K562 (cell line): ENCODE measurements around the gene NAV2. TPM values are rescaled to one million over a fixed set of nuclear protein-coding genes. Genes with fewer than 3 reads are reported as not detected.

Source experiments
- ATAC-seq: fragments of 200-7000 bp; cut with Tn5 transposase; 3 replicates; pipeline ENCODE4 v1.9.1; 2020; ENCODE audit warnings: moderate library complexity
- BruUV-seq: library from RNA; stranded (reverse); fragments of 400-500 nt; replicated peaks from 2 replicates; lab custom pipeline; 2021; lab: Mats Ljungman, UMichigan
- CTCF ChIA-PET: fragments of 300-600 bp; formaldehyde crosslinking; extraction: SDS; loops from one replicate; lab custom pipeline; 2021; ENCODE audit warnings: low intra/inter-chr PET ratio; lab: Yijun Ruan, JAX
- POLR2A ChIA-PET: fragments of 300-600, 350-650 bp; sonication (Branson Sonifier 250); formaldehyde crosslinking; extraction: SDS; loops from one replicate; lab custom pipeline; 2021; ENCODE audit warnings: antibody characterized with exemption, inconsistent platforms; lab: Yijun Ruan, JAX
- DNase-seq, 4 experiments: peaks; one replicate each; pipeline versions ENCODE4 v3.0.0 to v3.0.0-alpha.2; 2011 to 2018; ENCODE audit warnings: low spot score in 3 of 4, mixed read lengths in 3 of 4; ENCODE audit errors: extremely low read depth in 1 of 4
- FAIRE-seq: peaks from 2 replicates; lab custom pipeline; 2011; peaks lifted over from hg19 to GRCh38; lab: Jason Lieb, UNC
- H2AFZ ChIP-seq: 2 replicates; pipeline ENCODE4 v1.6.0; 2011; ENCODE audit warnings: low read depth, low read length, control low read depth, inconsistent platforms
- H3K27ac ChIP-seq: fragments of 200-600 bp; 3 replicates; pipeline ENCODE4 v1.8.0; 2011; ENCODE audit warnings: low read depth, mild to moderate bottlenecking, control low read depth, inconsistent platforms, low read length, moderate library complexity, mixed read lengths; ENCODE audit errors: extremely low read depth
- H3K27me3 ChIP-seq, 2 experiments: fragments of 300-600 bp in 1 of 2; 2 replicates in 1 of 2; 3 replicates in 1 of 2; pipeline versions ENCODE4 v1.6.0 to v1.8.0; 2011; ENCODE audit warnings: inconsistent platforms in 2 of 2, low read length in 2 of 2, mild to moderate bottlenecking in 1 of 2, mixed read lengths in 1 of 2, moderate library complexity in 1 of 2; ENCODE audit not compliant: control insufficient read depth in 2 of 2, insufficient read depth in 2 of 2
- H3K36me3 ChIP-seq: fragments of 300-600 bp; 3 replicates; pipeline ENCODE4 v1.8.0; 2011; ENCODE audit warnings: mild to moderate bottlenecking, low read length, inconsistent platforms; ENCODE audit not compliant: control insufficient read depth, insufficient read depth
- H3K4me1 ChIP-seq, 2 experiments: fragments of 200-600 bp in 1 of 2; replicated peaks in 1 of 2; 2 replicates in 1 of 2; 3 replicates in 1 of 2; pipeline versions ENCODE4 v1.5.1 to v1.8.0; 2011; ENCODE audit warnings: inconsistent platforms in 2 of 2, low read length in 2 of 2, mild to moderate bottlenecking in 1 of 2, mixed read lengths in 1 of 2, moderate library complexity in 1 of 2; ENCODE audit not compliant: control insufficient read depth in 2 of 2, insufficient read depth in 2 of 2
- H3K4me2 ChIP-seq: 2 replicates; pipeline ENCODE4 v1.6.1; 2011; ENCODE audit warnings: low read length, control low read depth, inconsistent platforms, mixed read lengths; ENCODE audit not compliant: insufficient read depth
- H3K4me3 ChIP-seq: fragments of 200-600 bp; sonication (generic), shearing (Covaris generic); 2 replicates; pipeline ENCODE4 v1.5.1; 2016; ENCODE audit warnings: control low read depth, inconsistent platforms
- H3K79me2 ChIP-seq: fragments of 200-600 bp; 3 replicates; pipeline ENCODE4 v1.8.0; 2011; ENCODE audit warnings: low read length, inconsistent platforms; ENCODE audit not compliant: control insufficient read depth, insufficient read depth
- H3K9ac ChIP-seq, 2 experiments: 2 replicates each; pipeline versions ENCODE4 v1.6.0 to v1.6.1; 2011; ENCODE audit warnings: low read depth in 2 of 2, low read length in 2 of 2, control low read depth in 1 of 2, inconsistent platforms in 1 of 2, mild to moderate bottlenecking in 1 of 2, mixed read lengths in 1 of 2; ENCODE audit not compliant: insufficient read depth in 1 of 2
- H3K9me1 ChIP-seq: one replicate; pipeline ENCODE4 v1.6.0; 2011; ENCODE audit warnings: inconsistent platforms, mild to moderate bottlenecking, low read length, moderate library complexity; ENCODE audit not compliant: control insufficient read depth, insufficient read depth
- H3K9me3 ChIP-seq: replicated peaks from 2 replicates; pipeline ENCODE4 v1.5.1; 2011; ENCODE audit warnings: low read depth, low read length, inconsistent platforms; ENCODE audit not compliant: control insufficient read depth, insufficient read depth
- H4K20me1 ChIP-seq: replicated peaks from 2 replicates; pipeline ENCODE4 v1.6.1; 2011; ENCODE audit warnings: low read length, inconsistent platforms, mixed read lengths; ENCODE audit not compliant: control insufficient read depth, insufficient read depth
- CBFA2T3 ChIP-seq: fragments of 450-650 bp; IDR thresholded peaks from 2 replicates; pipeline ENCODE4 v1.6.1; 2017
- CEBPZ ChIP-seq: fragments of 150-350 bp; IDR thresholded peaks from 2 replicates; pipeline ENCODE4 v1.6.1; 2014; ENCODE audit warnings: low read depth, mild to moderate bottlenecking, low read length, borderline replicate concordance
- IRF2 ChIP-seq: sonication (generic); formaldehyde crosslinking; IDR thresholded peaks from 2 replicates; pipeline ENCODE4 v1.8.1; 2022; ENCODE audit warnings: mild to moderate bottlenecking, missing genetic modification reagents
- KLF1 ChIP-seq: fragments of 450-650 bp; IDR thresholded peaks from 2 replicates; pipeline ENCODE4 v1.6.1; 2016; ENCODE audit warnings: missing genetic modification characterization, missing compliant biosample characterization
- KLF10 ChIP-seq: fragments of 250-450 bp; sonication (Bioruptor Pico); IDR thresholded peaks from 2 replicates; pipeline ENCODE4 v1.6.1; 2021; ENCODE audit warnings: matching md5 sums
- MTF1 ChIP-seq: fragments of 250-450 bp; sonication (Bioruptor Pico); IDR thresholded peaks from 2 replicates; pipeline ENCODE4 v1.9.0; 2021; ENCODE audit warnings: moderate library complexity, mild to moderate bottlenecking, inconsistent platforms, borderline replicate concordance
- MYNN ChIP-seq, 2 experiments: sonication (generic); formaldehyde crosslinking in 1 of 2; IDR thresholded peaks; 2 replicates each; pipeline versions ENCODE4 v1.5.0 to v1.6.1; 2016 to 2020; ENCODE audit warnings: antibody characterized with exemption in 1 of 2, missing genetic modification reagents in 1 of 2
- SETDB1 ChIP-seq: IDR thresholded peaks from one replicate; pipeline ENCODE4 v1.6.1; 2012; ENCODE audit warnings: low read length, control low read depth, inconsistent platforms
- SREBF1 ChIP-seq: fragments of 150-350 bp; IDR thresholded peaks from 2 replicates; pipeline ENCODE4 v1.6.1; 2014; ENCODE audit warnings: antibody characterized with exemption, low read depth, low read length, borderline replicate concordance
- STAG1 ChIP-seq: sonication (generic); formaldehyde crosslinking; IDR thresholded peaks from 2 replicates; pipeline ENCODE4 v1.5.0; 2020; ENCODE audit warnings: missing genetic modification reagents, borderline replicate concordance
- TRIM25 ChIP-seq: fragments of 450-650 bp; IDR thresholded peaks from 2 replicates; pipeline ENCODE4 v1.7.0; 2016; ENCODE audit warnings: borderline replicate concordance
- XRCC3 ChIP-seq: fragments of 450-650 bp; IDR thresholded peaks from 2 replicates; pipeline ENCODE4 v1.6.1; 2017; ENCODE audit warnings: mild to moderate bottlenecking, moderate library complexity
- ZKSCAN3 ChIP-seq: fragments of 250-450 bp; sonication (Bioruptor Pico); IDR thresholded peaks from 2 replicates; pipeline ENCODE4 v1.4.0; 2020
- ZNF695 ChIP-seq: fragments of 450-650 bp; formaldehyde crosslinking; IDR thresholded peaks from 2 replicates; pipeline ENCODE4 v1.4.0; 2020; ENCODE audit warnings: mild to moderate bottlenecking, moderate library complexity
- WGBS: fragments of 100-300 bp; shearing (Covaris generic); methylation state at CpG from one replicate; pipeline ENCODE4 v1.1.6; 2016; ENCODE audit warnings: low coverage, mixed read lengths; ENCODE audit not compliant: insufficient coverage; ENCODE audit errors: missing lambda C conversion rate; 5-methylcytosine and 5-hydroxymethylcytosine counted together
- in situ Hi-C: fragments of 300-500 bp; cut with MboI; formaldehyde crosslinking; loops from 4 replicates; pipeline ENCODE4 v1.15.0; 2018; ENCODE audit warnings: inconsistent platforms, mixed read lengths
- intact Hi-C: fragments of 100-400 bp; cut with micrococcal nuclease; formaldehyde crosslinking; loops from 2 replicates; pipeline ENCODE4 v1.14.2; 2022
- polyA plus RNA-seq, 8 experiments: library from polyadenylated mRNA; depleted of rRNA in 4 of 8; stranded (reverse) in 5 of 8; unstranded in 3 of 8; fragments of >200 nt; fragmentation: Nextera tagmentation in 2 of 8; fragmentation: Illumina TruSeq in 1 of 8; extraction: Ambion mirVana in 2 of 8; extraction: Trizol in 1 of 8; gene quantifications; 2 replicates each; pipeline versions ENCODE4 v1.2.1 to v1.2.3, GENCODE V29; 2011 to 2014; ENCODE audit warnings: inconsistent platforms in 1 of 8, missing spikeins in 1 of 8
- total RNA-seq, 7 experiments: library from RNA; depleted of rRNA in 6 of 7; stranded (reverse); fragments of >200 nt in 6 of 7; fragmentation: Illumina TruSeq in 2 of 7; extraction: Trizol in 2 of 7; gene quantifications; 2 replicates each; pipeline versions ENCODE4 v1.2.1 to v1.2.3, GENCODE V29; 2011 to 2021; ENCODE audit warnings: low replicate concordance in 1 of 7
- TF ChIP-seq, protein P1 (sequence below): sonication (generic); formaldehyde crosslinking; IDR thresholded peaks from 2 replicates; pipeline ENCODE4 v1.8.0; 2022; ENCODE audit warnings: mild to moderate bottlenecking, missing genetic modification reagents

NAV2 gene
- total and polyA plus RNA-seq, 9 of the 15 experiments (the other 6 are each of a cell fraction or from before 2014, with no cell fraction given) = 0.03 to 0.35 (median 0.05) TPM

DNA sequence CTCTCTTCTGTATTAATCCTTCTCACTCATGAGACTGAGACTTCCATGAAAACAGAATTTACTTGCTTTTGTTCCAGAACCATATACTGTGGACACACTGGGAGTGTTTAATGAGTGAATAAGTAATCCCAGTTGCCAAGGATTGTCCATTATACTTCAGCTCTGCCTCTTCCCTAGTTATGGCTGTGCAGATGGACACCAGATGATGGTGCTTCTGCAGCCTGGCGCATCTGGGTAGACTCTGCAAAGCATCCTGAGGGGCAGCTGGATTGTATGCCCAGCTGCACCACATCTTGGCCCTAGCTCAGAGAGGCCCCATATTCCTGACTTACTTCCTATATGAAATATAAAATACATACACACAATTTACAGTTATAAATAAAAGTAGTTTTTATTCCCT is 404.2 kb downstream of the NAV2 start:
- H3K79me2 ChIP-seq = no peaks in the 10 kb centered on the region
- H4K20me1 ChIP-seq = no peaks in the 10 kb centered on the region
- H3K9me3 ChIP-seq = no peaks in the 10 kb centered on the region
- no peaks in the 10 kb centered on the region for H3K36me3 ChIP-seq
- in situ Hi-C loops (no loop called here), intact Hi-C loops (no loop called here)
- ChIA-PET POLR2A (no interaction called here), CTCF (no interaction called here)
- BruUV-seq = no TSS peak
- 0% methylated on average over 1 of the region's 1 CpG for WGBS
- ATAC-seq = no peak
- H3K9ac ChIP-seq = no peak overlapping the region
- DNase-seq = no peak
- H3K27me3 ChIP-seq = peaks cover 0 to 6% of the 10 kb centered on the region in 2 experiments; a peak in 1 of 5 replicates
- no peaks in the 10 kb centered on the region for H3K9me1 ChIP-seq
- H3K27ac ChIP-seq = no peak overlapping the region
- no peak overlapping the region for H2AFZ ChIP-seq
- peaks cover 15 to 22% of the 10 kb centered on the region in 2 experiments for H3K4me1 ChIP-seq
- no peak for FAIRE-seq
- H3K4me2 ChIP-seq = no peak overlapping the region
- H3K4me3 ChIP-seq = no peak overlapping the region
- TF ChIP-seq ZNF695 (CRISPR knock-in tag) = no peak
- no peak for TF ChIP-seq KLF1 (tag)
- TF ChIP-seq XRCC3 = no peak
- TF ChIP-seq CBFA2T3 = no peak
- TF ChIP-seq KLF10 = no peak
- no peak for TF ChIP-seq MYNN (IDR thresholded peaks at IDR 0.05)
- no peak for TF ChIP-seq MYNN (CRISPR knock-in tag; IDR thresholded peaks at IDR 0.05)
- no peak for TF ChIP-seq SREBF1
- TF ChIP-seq SETDB1 = no peak
- no peak for TF ChIP-seq IRF2 (CRISPR knock-in tag)
- TF ChIP-seq MTF1 (CRISPR knock-in tag) = no peak
- no peak for TF ChIP-seq CEBPZ
- TF ChIP-seq, protein P1, sequence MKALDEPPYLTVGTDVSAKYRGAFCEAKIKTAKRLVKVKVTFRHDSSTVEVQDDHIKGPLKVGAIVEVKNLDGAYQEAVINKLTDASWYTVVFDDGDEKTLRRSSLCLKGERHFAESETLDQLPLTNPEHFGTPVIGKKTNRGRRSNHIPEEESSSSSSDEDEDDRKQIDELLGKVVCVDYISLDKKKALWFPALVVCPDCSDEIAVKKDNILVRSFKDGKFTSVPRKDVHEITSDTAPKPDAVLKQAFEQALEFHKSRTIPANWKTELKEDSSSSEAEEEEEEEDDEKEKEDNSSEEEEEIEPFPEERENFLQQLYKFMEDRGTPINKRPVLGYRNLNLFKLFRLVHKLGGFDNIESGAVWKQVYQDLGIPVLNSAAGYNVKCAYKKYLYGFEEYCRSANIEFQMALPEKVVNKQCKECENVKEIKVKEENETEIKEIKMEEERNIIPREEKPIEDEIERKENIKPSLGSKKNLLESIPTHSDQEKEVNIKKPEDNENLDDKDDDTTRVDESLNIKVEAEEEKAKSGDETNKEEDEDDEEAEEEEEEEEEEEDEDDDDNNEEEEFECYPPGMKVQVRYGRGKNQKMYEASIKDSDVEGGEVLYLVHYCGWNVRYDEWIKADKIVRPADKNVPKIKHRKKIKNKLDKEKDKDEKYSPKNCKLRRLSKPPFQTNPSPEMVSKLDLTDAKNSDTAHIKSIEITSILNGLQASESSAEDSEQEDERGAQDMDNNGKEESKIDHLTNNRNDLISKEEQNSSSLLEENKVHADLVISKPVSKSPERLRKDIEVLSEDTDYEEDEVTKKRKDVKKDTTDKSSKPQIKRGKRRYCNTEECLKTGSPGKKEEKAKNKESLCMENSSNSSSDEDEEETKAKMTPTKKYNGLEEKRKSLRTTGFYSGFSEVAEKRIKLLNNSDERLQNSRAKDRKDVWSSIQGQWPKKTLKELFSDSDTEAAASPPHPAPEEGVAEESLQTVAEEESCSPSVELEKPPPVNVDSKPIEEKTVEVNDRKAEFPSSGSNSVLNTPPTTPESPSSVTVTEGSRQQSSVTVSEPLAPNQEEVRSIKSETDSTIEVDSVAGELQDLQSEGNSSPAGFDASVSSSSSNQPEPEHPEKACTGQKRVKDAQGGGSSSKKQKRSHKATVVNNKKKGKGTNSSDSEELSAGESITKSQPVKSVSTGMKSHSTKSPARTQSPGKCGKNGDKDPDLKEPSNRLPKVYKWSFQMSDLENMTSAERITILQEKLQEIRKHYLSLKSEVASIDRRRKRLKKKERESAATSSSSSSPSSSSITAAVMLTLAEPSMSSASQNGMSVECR (CRISPR knock-in tag) = no peak
- no peak for TF ChIP-seq STAG1 (CRISPR knock-in tag)
- no peak for TF ChIP-seq ZKSCAN3
- no peak for TF ChIP-seq TRIM25
